ENCODE results near the gene CHKA. TPM values are rescaled to one million over a fixed set of nuclear protein-coding genes. Genes with fewer than 3 reads are reported as not detected.

CHKA gene
- total and polyA plus RNA-seq, 2 of the 4 experiments (the other 2 are of a cell fraction): 4.5 to 8.4 TPM

DNA sequence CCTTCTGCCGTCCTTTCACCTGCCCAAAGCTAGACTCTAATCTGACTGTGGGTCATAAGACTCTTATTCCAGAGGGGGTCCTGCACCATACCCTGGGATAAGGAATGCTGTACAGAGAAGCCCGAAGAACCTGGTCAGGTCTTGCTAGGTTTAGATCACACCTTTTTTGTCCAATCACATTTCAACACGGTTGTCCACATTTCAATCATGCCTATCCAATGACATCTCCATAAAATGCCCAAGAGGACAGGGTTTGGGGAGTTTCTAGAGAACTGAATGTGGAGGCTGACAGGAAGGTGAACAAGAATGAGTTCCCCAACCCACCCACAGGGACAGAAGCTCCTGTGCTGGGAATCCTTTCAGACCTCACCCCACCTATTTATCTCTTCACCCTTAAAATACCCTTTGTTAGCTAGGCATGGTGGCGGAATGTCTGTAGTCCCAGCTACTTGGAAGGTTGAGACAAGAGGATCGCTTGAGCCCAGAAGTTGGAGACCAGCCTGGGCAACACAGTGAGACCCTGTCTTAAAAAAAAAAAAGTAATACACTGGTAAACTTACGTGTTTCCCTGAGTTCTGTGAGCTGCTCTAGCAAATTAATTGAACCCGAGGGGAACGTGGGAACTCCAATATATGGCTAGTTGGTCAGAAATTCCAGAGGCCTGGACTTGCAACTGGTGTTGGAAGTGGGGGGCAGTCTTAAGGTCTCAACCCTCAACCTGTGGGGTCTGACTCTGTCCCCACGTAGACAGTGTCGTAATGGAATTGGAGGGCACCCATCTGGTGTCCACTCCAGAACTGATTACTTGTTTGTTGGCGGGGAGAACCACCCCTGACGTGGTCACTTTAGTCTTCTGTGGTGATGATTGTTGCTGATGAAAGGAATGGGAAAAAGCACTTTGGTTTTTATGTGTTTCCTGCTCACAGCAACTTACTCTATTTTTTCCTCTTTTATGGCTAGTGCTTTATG lies 64.6 kb downstream of the CHKA start (continued):
- no peak for TF ChIP-seq RFX5 (IDR thresholded peaks at IDR 0.05; ENCODE audit: low read depth, low read length)

DNA sequence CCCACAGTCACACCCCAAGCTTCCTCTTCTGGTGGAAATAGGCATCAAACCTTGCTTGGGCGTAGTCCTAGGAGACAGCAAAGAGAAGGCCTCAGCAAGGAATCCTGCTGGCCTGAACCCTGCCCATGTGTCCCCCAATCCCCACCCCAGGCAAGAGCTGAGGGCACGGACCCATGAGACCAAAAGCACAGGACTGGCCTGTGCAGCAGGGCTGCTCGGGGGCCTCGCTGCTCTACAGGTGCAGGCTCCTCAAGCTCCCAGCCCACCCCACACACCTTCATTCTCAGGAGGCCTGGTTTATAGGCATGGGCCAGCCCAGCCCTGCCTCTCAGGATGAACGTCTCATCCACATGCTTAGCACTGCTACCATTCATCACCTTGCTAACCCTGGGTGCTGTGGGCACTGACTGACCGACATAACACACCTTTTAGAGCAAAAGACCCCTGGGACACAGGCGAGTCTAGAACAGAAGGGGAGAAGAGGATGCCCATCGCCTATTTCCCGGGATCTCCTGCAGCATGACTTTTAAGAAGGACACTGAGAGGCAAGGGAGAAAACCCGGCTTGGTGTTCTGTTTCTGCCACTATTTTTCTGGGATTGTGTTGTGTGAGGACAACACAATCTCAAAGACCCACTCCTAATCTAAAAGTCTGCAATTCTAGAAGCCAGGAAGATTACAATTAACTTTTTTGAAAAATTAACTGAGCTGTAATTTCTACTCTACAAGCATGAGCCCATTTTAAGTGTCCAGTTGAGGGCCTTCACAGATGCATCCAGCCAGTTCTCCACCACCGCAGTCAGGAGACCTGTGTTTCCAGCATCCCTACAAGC lies 67.0 kb downstream of the CHKA start:
- intact Hi-C loops (cut with micrococcal nuclease): no loop called here
- H4K8ac ChIP-seq (ENCODE audit: low read depth in 2 of 2, low read length in 2 of 2): no peak overlapping the region
- H3K9me1 ChIP-seq (ENCODE audit: insufficient read depth, low read length): peaks cover 6% of the 10 kb centered on the region; the same call in 1 of the 2 replicates
- H3K79me1 ChIP-seq (ENCODE audit: low read depth in 1 of 2, low read length in 2 of 2): no peaks in the 10 kb centered on the region; a peak in 2 of 4 replicates
- no peaks in the 10 kb centered on the region for H3K9me3 ChIP-seq (ENCODE audit: control insufficient read depth, insufficient read depth, low read length)
- ChIA-PET CTCF (no interaction called here), POLR2A (ENCODE audit: unreplicated experiment) (no interaction called here)
- no peak overlapping the region for H3K56ac ChIP-seq (ENCODE audit: extremely low read depth, insufficient read depth, low read length)
- DNase-seq (no peak), ATAC-seq (ENCODE audit: low read depth) (no peak)
- no peak overlapping the region for H2AK5ac ChIP-seq (ENCODE audit: low read depth, low read length)
- H3K36me3 ChIP-seq (ENCODE audit: control insufficient read depth, insufficient read depth, low read length): peaks cover 37% of the 10 kb centered on the region
- no TSS peak for BruUV-seq (replicated peaks)
- H4K91ac ChIP-seq (ENCODE audit: insufficient read depth, low read depth, low read length): no peak overlapping the region
- dilution Hi-C loops (cut with HindIII; ENCODE audit: low sequenced_read_pairs, unreplicated experiment): no loop called here
- H4K5ac ChIP-seq (ENCODE audit: low read depth, low read length): no peak overlapping the region
- no peak overlapping the region for H3K27ac ChIP-seq (ENCODE audit: insufficient read depth, low read length)
- H3K4me1 ChIP-seq (ENCODE audit: control insufficient read depth, insufficient read depth, low read length): no peaks in the 10 kb centered on the region
- TF ChIP-seq RCOR1 (IDR thresholded peaks at IDR 0.05; ENCODE audit: insufficient replicate concordance, low read length) (no peak), SMC3 (IDR thresholded peaks at IDR 0.05; ENCODE audit: low read depth, low read length) (no peak), MAZ (IDR thresholded peaks at IDR 0.05; ENCODE audit: borderline replicate concordance, low read depth, low read length) (no peak), RFX5 (IDR thresholded peaks at IDR 0.05; ENCODE audit: low read depth, low read length) (no peak), CHD1 (IDR thresholded peaks at IDR 0.05; ENCODE audit: low read depth, low read length) (no peak)
- TF ChIP-seq, protein P1, sequence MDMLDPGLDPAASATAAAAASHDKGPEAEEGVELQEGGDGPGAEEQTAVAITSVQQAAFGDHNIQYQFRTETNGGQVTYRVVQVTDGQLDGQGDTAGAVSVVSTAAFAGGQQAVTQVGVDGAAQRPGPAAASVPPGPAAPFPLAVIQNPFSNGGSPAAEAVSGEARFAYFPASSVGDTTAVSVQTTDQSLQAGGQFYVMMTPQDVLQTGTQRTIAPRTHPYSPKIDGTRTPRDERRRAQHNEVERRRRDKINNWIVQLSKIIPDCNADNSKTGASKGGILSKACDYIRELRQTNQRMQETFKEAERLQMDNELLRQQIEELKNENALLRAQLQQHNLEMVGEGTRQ (IDR thresholded peaks at IDR 0.05; ENCODE audit: low read depth, low read length): no peak
- TF ChIP-seq, protein P2, sequence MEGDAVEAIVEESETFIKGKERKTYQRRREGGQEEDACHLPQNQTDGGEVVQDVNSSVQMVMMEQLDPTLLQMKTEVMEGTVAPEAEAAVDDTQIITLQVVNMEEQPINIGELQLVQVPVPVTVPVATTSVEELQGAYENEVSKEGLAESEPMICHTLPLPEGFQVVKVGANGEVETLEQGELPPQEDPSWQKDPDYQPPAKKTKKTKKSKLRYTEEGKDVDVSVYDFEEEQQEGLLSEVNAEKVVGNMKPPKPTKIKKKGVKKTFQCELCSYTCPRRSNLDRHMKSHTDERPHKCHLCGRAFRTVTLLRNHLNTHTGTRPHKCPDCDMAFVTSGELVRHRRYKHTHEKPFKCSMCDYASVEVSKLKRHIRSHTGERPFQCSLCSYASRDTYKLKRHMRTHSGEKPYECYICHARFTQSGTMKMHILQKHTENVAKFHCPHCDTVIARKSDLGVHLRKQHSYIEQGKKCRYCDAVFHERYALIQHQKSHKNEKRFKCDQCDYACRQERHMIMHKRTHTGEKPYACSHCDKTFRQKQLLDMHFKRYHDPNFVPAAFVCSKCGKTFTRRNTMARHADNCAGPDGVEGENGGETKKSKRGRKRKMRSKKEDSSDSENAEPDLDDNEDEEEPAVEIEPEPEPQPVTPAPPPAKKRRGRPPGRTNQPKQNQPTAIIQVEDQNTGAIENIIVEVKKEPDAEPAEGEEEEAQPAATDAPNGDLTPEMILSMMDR (conservative IDR thresholded peaks at IDR 0.05; ENCODE audit: low read depth, low read length): no peak
- H3K4ac ChIP-seq (ENCODE audit: low read depth, low read length): no peak overlapping the region
- H3K14ac ChIP-seq (replicated peaks; ENCODE audit: low read depth, low read length): no peak overlapping the region
- H3K18ac ChIP-seq (ENCODE audit: low read depth, low read length): no peak overlapping the region
- H4K20me1 ChIP-seq (ENCODE audit: insufficient read depth, low read length): no peaks in the 10 kb centered on the region; the same call in 1 of the 2 replicates
- no peak overlapping the region for H3K9ac ChIP-seq (ENCODE audit: low read depth, low read length)
- H2BK5ac ChIP-seq (ENCODE audit: low read depth, low read length, poor library complexity, severe bottlenecking): no peak overlapping the region
- no peak overlapping the region for H2AK9ac ChIP-seq (replicated peaks; ENCODE audit: low read depth, low read length, poor library complexity)
- no peak overlapping the region for H3K23ac ChIP-seq (ENCODE audit: low read depth, low read length)
- no peaks in the 10 kb centered on the region for H3K27me3 ChIP-seq (ENCODE audit: control insufficient read depth, insufficient read depth, low read length)
- in situ Hi-C loops (cut with MboI; ENCODE audit: low sequenced_read_pairs): no loop called here
- H3K4me2 ChIP-seq (ENCODE audit: low read depth, low read length): no peak overlapping the region
- no peak overlapping the region for H2AFZ ChIP-seq (replicated peaks; ENCODE audit: low read length, poor library complexity)
- H2BK20ac ChIP-seq (ENCODE audit: low read depth, low read length): no peak overlapping the region
- H2BK120ac ChIP-seq (ENCODE audit: low read depth, low read length): no peak overlapping the region
- no peak overlapping the region for H3K4me3 ChIP-seq (ENCODE audit: insufficient read depth, low read depth, low read length)
- no peak overlapping the region for H2BK15ac ChIP-seq (ENCODE audit: low read depth, low read length)
- 93% methylated on average over 3 of the region's 11 CpGs; no CpG with 5 or more reads in 1 of the 2 experiments for WGBS, 2 experiments (ENCODE audit: extremely low coverage in 2 of 2, insufficient read length in 1 of 2)

All from IMR-90 (cell line).